ENCODE data around the gene PRDM8. TPM values are rescaled to one million over a fixed set of nuclear protein-coding genes. Genes with fewer than 3 reads are reported as not detected.
A peak's percentile ranks its signal among the peaks of the same experiment; 100 is the strongest.

PRDM8 gene
- total RNA-seq, 1 donor from 2014 or later: 1.6 TPM

- Histone ChIP-seq H3K9me3 (ENCODE audit: control insufficient read depth in 3 of 3, low read length in 3 of 3) (peaks cover 0 to 4% (median 0%) of the 10 kb centered on the region in 3 donors), H3K9ac (ENCODE audit: low read depth in 1 of 3, low read length in 3 of 3) (no peak overlapping the region), H3K27ac (ENCODE audit: low read depth, low read length) (no peak overlapping the region), H3K36me3 (ENCODE audit: control insufficient read depth in 3 of 3, insufficient read depth in 3 of 3, low read length in 3 of 3) (no peaks in the 10 kb centered on the region), H3K27me3 (ENCODE audit: control insufficient read depth in 3 of 3, insufficient read depth in 3 of 3, low read length in 3 of 3) (peaks cover 31 to 47% (median 46%) of the 10 kb centered on the region in 3 donors), H3K4me3 (ENCODE audit: low read length in 3 of 3) (peak overlapping the region in 1 of 3 donors; percentile 60), H3K4me1 (ENCODE audit: control insufficient read depth in 3 of 3, insufficient read depth in 3 of 3, low read length in 3 of 3) (peaks cover 22 to 31% (median 24%) of the 10 kb centered on the region in 3 donors)
Observed at GRCh38 chr4:80182237-80182866, 15.0 kb upstream of the PRDM8 start.

- peak overlapping the region; percentile 69 to 80 (median 74) for H3K4me3 ChIP-seq (ENCODE audit: low read length in 3 of 3)
- no peak overlapping the region for H3K27ac ChIP-seq (ENCODE audit: low read depth, low read length)
- peaks cover 40 to 54% (median 54%) of the 10 kb centered on the region in 3 donors for H3K27me3 ChIP-seq (ENCODE audit: control insufficient read depth in 3 of 3, insufficient read depth in 3 of 3, low read length in 3 of 3)
- H3K4me1 ChIP-seq (ENCODE audit: control insufficient read depth in 3 of 3, insufficient read depth in 3 of 3, low read length in 3 of 3): peaks cover 22 to 31% (median 24%) of the 10 kb centered on the region in 3 donors
- H3K9ac ChIP-seq (ENCODE audit: low read depth in 1 of 3, low read length in 3 of 3): peak overlapping the region; percentile 26 to 57 (median 54)
- H3K36me3 ChIP-seq (ENCODE audit: control insufficient read depth in 3 of 3, insufficient read depth in 3 of 3, low read length in 3 of 3): no peaks in the 10 kb centered on the region
- H3K9me3 ChIP-seq (ENCODE audit: control insufficient read depth in 3 of 3, low read length in 3 of 3): peaks cover 0 to 4% (median 0%) of the 10 kb centered on the region in 3 donors
Observed at GRCh38 chr4:80183250-80184052, 13.9 kb upstream of the PRDM8 start.

DNA sequence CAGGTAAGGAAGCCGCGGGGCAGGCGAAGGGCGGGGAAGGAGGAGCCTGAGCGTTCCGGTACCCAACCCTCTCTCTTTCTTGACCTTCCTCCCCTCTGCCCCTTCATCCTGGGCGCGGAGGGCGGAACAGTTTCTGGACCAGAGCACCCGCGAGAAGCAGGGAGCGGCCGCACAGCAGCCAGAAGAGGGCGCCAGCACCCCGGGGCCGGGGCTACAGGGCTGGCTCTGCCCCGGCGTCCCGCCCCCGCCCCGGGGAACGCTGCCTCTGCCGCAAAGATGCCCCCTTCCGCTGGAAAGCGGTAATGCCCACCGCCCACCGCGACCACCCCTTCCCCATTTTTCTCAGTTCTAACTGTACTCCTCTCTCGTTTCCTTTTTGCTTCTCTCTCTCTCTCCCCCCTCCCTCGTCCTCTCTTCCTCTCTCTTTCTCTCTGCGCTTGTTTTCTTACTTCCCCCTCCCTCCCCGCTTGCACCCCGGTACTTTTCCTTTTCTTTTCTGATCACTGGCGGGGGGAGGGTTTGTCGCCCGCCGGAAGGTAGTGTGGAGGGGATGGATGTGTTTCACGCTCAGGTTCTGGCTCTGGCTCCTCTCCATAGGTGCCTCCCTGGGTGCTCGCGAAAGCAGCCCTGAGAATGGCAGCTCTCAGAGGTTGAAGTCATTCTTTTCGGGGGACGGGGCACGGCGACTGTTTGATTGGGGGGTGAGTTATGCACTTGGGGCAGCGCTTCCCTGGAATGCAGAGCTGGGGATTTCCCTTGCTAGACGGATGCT, 13.1 kb upstream of the PRDM8 start:
- H3K9me3 ChIP-seq (ENCODE audit: control insufficient read depth in 3 of 3, low read length in 3 of 3): peaks cover 0 to 4% (median 0%) of the 10 kb centered on the region in 3 donors
- H3K9ac ChIP-seq (ENCODE audit: low read depth in 1 of 3, low read length in 3 of 3): peak overlapping the region; percentile 26 to 62 (median 57)
- peaks cover 48 to 62% (median 62%) of the 10 kb centered on the region in 3 donors for H3K27me3 ChIP-seq (ENCODE audit: control insufficient read depth in 3 of 3, insufficient read depth in 3 of 3, low read length in 3 of 3)
- H3K36me3 ChIP-seq (ENCODE audit: control insufficient read depth in 3 of 3, insufficient read depth in 3 of 3, low read length in 3 of 3): no peaks in the 10 kb centered on the region
- peaks cover 22 to 31% (median 24%) of the 10 kb centered on the region in 3 donors for H3K4me1 ChIP-seq (ENCODE audit: control insufficient read depth in 3 of 3, insufficient read depth in 3 of 3, low read length in 3 of 3)
- no peak overlapping the region for H3K27ac ChIP-seq (ENCODE audit: low read depth, low read length)
- peak overlapping the region; percentile 69 to 80 (median 74) for H3K4me3 ChIP-seq (ENCODE audit: low read length in 3 of 3)

GRCh38 chr4:80184825-80185756, 12.2 kb upstream of the PRDM8 start:
- H3K4me3 ChIP-seq (ENCODE audit: low read length in 3 of 3): peak overlapping the region; percentile 69 to 80 (median 74)
- no peaks in the 10 kb centered on the region for H3K9me3 ChIP-seq (ENCODE audit: control insufficient read depth in 3 of 3, low read length in 3 of 3)
- H3K27ac ChIP-seq (ENCODE audit: low read depth, low read length): no peak overlapping the region
- peaks cover 24 to 31% (median 25%) of the 10 kb centered on the region in 3 donors for H3K4me1 ChIP-seq (ENCODE audit: control insufficient read depth in 3 of 3, insufficient read depth in 3 of 3, low read length in 3 of 3)
- peak overlapping the region in 2 of 3 donors; percentile 41 to 62 for H3K9ac ChIP-seq (ENCODE audit: low read depth in 1 of 3, low read length in 3 of 3)
- peaks cover 55 to 71% (median 71%) of the 10 kb centered on the region in 3 donors for H3K27me3 ChIP-seq (ENCODE audit: control insufficient read depth in 3 of 3, insufficient read depth in 3 of 3, low read length in 3 of 3)
- H3K36me3 ChIP-seq (ENCODE audit: control insufficient read depth in 3 of 3, insufficient read depth in 3 of 3, low read length in 3 of 3): no peaks in the 10 kb centered on the region

GRCh38 chr4:80185787-80186548, 11.3 kb upstream of the PRDM8 start:
- Histone ChIP-seq H3K4me1 (ENCODE audit: control insufficient read depth in 3 of 3, insufficient read depth in 3 of 3, low read length in 3 of 3) (peaks cover 24 to 31% (median 25%) of the 10 kb centered on the region in 3 donors), H3K36me3 (ENCODE audit: control insufficient read depth in 3 of 3, insufficient read depth in 3 of 3, low read length in 3 of 3) (no peaks in the 10 kb centered on the region), H3K9ac (ENCODE audit: low read depth in 1 of 3, low read length in 3 of 3) (no peak overlapping the region), H3K27me3 (ENCODE audit: control insufficient read depth in 3 of 3, insufficient read depth in 3 of 3, low read length in 3 of 3) (peaks cover 58 to 78% (median 77%) of the 10 kb centered on the region in 3 donors), H3K9me3 (ENCODE audit: control insufficient read depth in 3 of 3, low read length in 3 of 3) (no peaks in the 10 kb centered on the region), H3K4me3 (ENCODE audit: low read length in 3 of 3) (peak overlapping the region in 2 of 3 donors; percentile 74 to 80), H3K27ac (ENCODE audit: low read depth, low read length) (no peak overlapping the region)

DNA sequence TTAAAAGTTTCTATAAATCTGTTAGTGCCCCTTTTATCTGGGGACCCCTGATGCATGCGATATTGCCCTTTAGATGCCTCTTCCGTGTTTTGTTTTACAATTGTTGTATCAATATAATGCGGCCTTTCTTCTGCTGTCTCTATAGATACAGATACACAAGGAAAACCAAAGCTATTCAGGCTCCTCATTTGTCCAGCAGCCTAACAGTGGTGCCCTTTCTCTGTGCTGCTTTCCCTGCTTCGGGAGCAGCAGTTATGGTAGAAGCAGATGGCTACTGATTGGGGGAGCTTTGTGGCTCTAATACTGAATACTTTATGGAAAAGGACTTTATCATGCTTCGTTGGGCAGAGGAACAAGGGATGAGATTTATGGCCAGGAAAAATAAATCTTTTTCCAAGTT, 10.6 kb upstream of the PRDM8 start:
- peaks cover 58 to 78% (median 78%) of the 10 kb centered on the region in 3 donors for H3K27me3 ChIP-seq (ENCODE audit: control insufficient read depth in 3 of 3, insufficient read depth in 3 of 3, low read length in 3 of 3)
- no peak overlapping the region for H3K9ac ChIP-seq (ENCODE audit: low read depth in 1 of 3, low read length in 3 of 3)

DNA sequence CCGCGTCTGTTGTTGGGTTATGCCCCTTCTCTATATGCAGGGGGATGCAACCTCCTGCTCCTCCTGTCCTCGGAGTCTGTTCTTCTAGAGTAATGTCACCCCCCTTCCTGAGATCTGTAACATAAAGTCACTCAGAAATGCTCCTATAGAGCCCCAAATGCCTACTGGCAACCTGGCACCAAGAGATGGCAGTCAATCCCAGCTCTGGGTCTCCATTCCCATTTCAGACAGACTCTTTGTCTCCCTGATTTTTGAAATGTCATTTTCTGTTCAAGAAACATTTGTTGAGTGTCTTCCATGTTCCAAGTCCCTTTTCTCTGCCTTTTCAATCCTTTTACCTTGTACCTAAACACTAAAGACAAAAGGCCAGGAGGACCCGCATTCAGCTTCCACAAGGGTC, 9.6 kb upstream of the PRDM8 start:
- Histone ChIP-seq H3K9me3 (ENCODE audit: control insufficient read depth in 3 of 3, low read length in 3 of 3) (no peaks in the 10 kb centered on the region), H3K36me3 (ENCODE audit: control insufficient read depth in 3 of 3, insufficient read depth in 3 of 3, low read length in 3 of 3) (no peaks in the 10 kb centered on the region), H3K4me1 (ENCODE audit: control insufficient read depth in 3 of 3, insufficient read depth in 3 of 3, low read length in 3 of 3) (peaks cover 24 to 27% (median 25%) of the 10 kb centered on the region in 3 donors), H3K27me3 (ENCODE audit: control insufficient read depth in 3 of 3, insufficient read depth in 3 of 3, low read length in 3 of 3) (peaks cover 64 to 73% (median 72%) of the 10 kb centered on the region in 3 donors), H3K4me3 (ENCODE audit: low read length in 3 of 3) (no peak overlapping the region), H3K27ac (ENCODE audit: low read depth, low read length) (no peak overlapping the region), H3K9ac (ENCODE audit: low read depth in 1 of 3, low read length in 3 of 3) (no peak overlapping the region)

More for the DNA sequence above, 10.6 kb upstream of the PRDM8 start:
- no peak overlapping the region for H3K27ac ChIP-seq (ENCODE audit: low read depth, low read length)
- H3K4me1 ChIP-seq (ENCODE audit: control insufficient read depth in 3 of 3, insufficient read depth in 3 of 3, low read length in 3 of 3): peaks cover 24 to 31% (median 25%) of the 10 kb centered on the region in 3 donors
- no peaks in the 10 kb centered on the region for H3K36me3 ChIP-seq (ENCODE audit: control insufficient read depth in 3 of 3, insufficient read depth in 3 of 3, low read length in 3 of 3)
- no peak overlapping the region for H3K4me3 ChIP-seq (ENCODE audit: low read length in 3 of 3)
- H3K9me3 ChIP-seq (ENCODE audit: control insufficient read depth in 3 of 3, low read length in 3 of 3): no peaks in the 10 kb centered on the region

DNA sequence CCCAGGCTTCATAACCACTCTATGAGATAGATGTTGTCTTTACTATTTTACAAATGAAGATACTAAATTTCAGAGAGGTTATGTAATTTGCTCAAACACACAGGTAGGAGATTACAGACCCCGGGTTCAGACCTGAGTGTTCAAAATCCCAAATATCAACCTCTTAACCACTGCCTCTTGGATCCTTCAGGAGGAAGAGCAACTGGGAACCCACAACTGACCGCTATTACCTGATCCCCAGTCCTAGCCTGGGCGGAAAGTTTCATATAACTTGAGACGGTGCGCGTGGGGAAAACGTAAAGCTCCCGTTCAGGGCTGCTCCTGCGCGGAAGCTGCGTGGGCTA, 8.9 kb upstream of the PRDM8 start:
- peaks cover 65 to 70% (median 67%) of the 10 kb centered on the region in 3 donors for H3K27me3 ChIP-seq (ENCODE audit: control insufficient read depth in 3 of 3, insufficient read depth in 3 of 3, low read length in 3 of 3)
- H3K27ac ChIP-seq (ENCODE audit: low read depth, low read length): no peak overlapping the region
- H3K4me3 ChIP-seq (ENCODE audit: low read length in 3 of 3): no peak overlapping the region
- peaks cover 19 to 23% (median 22%) of the 10 kb centered on the region in 3 donors for H3K4me1 ChIP-seq (ENCODE audit: control insufficient read depth in 3 of 3, insufficient read depth in 3 of 3, low read length in 3 of 3)
- H3K9ac ChIP-seq (ENCODE audit: low read depth in 1 of 3, low read length in 3 of 3): no peak overlapping the region
- no peaks in the 10 kb centered on the region for H3K9me3 ChIP-seq (ENCODE audit: control insufficient read depth in 3 of 3, low read length in 3 of 3)
- H3K36me3 ChIP-seq (ENCODE audit: control insufficient read depth in 3 of 3, insufficient read depth in 3 of 3, low read length in 3 of 3): no peaks in the 10 kb centered on the region
